Natural killer cell (primary cell): ENCODE measurements around the gene MYL7. TPM values are rescaled to one million over a fixed set of nuclear protein-coding genes. Genes with fewer than 3 reads are reported as not detected.

Experiments
- ATAC-seq, 3 donors: fragments of 150-1000 bp in 2 of 3; fragments of 200-7000 bp in 1 of 3; cut with Tn5 transposase; 1 replicate in 1 of 3; 2 replicates in 2 of 3; pipeline ENCODE4 v1.10.0; 2021; ENCODE audit warnings: mild to moderate bottlenecking in 2 of 3, moderate library complexity in 2 of 3
- DNase-seq, 2 donors: peaks; one replicate each; pipeline versions ENCODE4 v3.0.0 to v3.0.0-alpha.2; 2013 to 2021; ENCODE audit warnings: mixed read lengths in 1 of 2
- H3K27ac ChIP-seq: one replicate; pipeline ENCODE4 v1.5.1; 2013; ENCODE audit warnings: mild to moderate bottlenecking, low read length
- H3K27me3 ChIP-seq: one replicate; pipeline ENCODE4 v1.6.1; 2013; ENCODE audit warnings: low read length; ENCODE audit not compliant: control insufficient read depth, insufficient read depth
- H3K36me3 ChIP-seq: one replicate; pipeline ENCODE4 v1.6.1; 2013; ENCODE audit warnings: low read length; ENCODE audit not compliant: control insufficient read depth, insufficient read depth
- H3K4me1 ChIP-seq: one replicate; pipeline ENCODE4 v1.6.1; 2013; ENCODE audit warnings: low read length; ENCODE audit not compliant: control insufficient read depth, insufficient read depth
- H3K4me3 ChIP-seq: one replicate; pipeline ENCODE4 v1.5.1; 2013; ENCODE audit warnings: low read length
- H3K9me3 ChIP-seq: one replicate; pipeline ENCODE4 v1.6.1; 2013; ENCODE audit warnings: low read length; ENCODE audit not compliant: control insufficient read depth, insufficient read depth
- H3K27ac Mint-ChIP-seq, 2 donors: one replicate each; pipeline ENCODE4 v1.8.0; 2022; ENCODE audit warnings: mild to moderate bottlenecking in 2 of 2, mixed read lengths in 2 of 2, moderate library complexity in 1 of 2
- H3K27me3 Mint-ChIP-seq, 2 donors: one replicate each; pipeline ENCODE4 v1.8.0; 2022; ENCODE audit warnings: low read depth in 2 of 2, mixed read lengths in 2 of 2
- H3K36me3 Mint-ChIP-seq: one replicate; pipeline ENCODE4 v1.8.0; 2022; ENCODE audit warnings: mixed read lengths
- H3K4me1 Mint-ChIP-seq, 2 donors: one replicate each; pipeline ENCODE4 v1.8.0; 2022; ENCODE audit warnings: mixed read lengths in 2 of 2
- H3K4me3 Mint-ChIP-seq: one replicate; pipeline ENCODE4 v1.8.0; 2022; ENCODE audit warnings: mild to moderate bottlenecking, moderate library complexity, mixed read lengths
- H3K9me3 Mint-ChIP-seq, 2 donors: one replicate each; pipeline ENCODE4 v1.8.0; 2022; ENCODE audit warnings: mixed read lengths in 2 of 2
- WGBS: methylation state at CpG from one replicate; pipeline ENCODE4 v1.1.7; 2013; ENCODE audit warnings: missing lambda C conversion rate; ENCODE audit not compliant: insufficient coverage; 5-methylcytosine and 5-hydroxymethylcytosine counted together
- intact Hi-C: fragments of 100-400 bp; cut with micrococcal nuclease; formaldehyde crosslinking; loops from one replicate; pipeline ENCODE4 v1.14.2; 2022
- total RNA-seq, 4 donors: library from RNA; stranded (reverse); fragments of 120-200 nt in 1 of 4; gene quantifications; one replicate each; pipeline versions ENCODE4 v1.2.3 to v1.2.4, GENCODE V29; 2013 to 2022
- TF ChIP-seq, protein P1 (sequence below): fragments of 200-600 bp; IDR thresholded peaks from one replicate; pipeline ENCODE4 v1.8.0; 2022; ENCODE audit warnings: antibody characterized with exemption

MYL7 gene, protein sequence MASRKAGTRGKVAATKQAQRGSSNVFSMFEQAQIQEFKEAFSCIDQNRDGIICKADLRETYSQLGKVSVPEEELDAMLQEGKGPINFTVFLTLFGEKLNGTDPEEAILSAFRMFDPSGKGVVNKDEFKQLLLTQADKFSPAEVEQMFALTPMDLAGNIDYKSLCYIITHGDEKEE
- total RNA-seq = not detected
- not detected for total RNA-seq (2013)

DNA sequence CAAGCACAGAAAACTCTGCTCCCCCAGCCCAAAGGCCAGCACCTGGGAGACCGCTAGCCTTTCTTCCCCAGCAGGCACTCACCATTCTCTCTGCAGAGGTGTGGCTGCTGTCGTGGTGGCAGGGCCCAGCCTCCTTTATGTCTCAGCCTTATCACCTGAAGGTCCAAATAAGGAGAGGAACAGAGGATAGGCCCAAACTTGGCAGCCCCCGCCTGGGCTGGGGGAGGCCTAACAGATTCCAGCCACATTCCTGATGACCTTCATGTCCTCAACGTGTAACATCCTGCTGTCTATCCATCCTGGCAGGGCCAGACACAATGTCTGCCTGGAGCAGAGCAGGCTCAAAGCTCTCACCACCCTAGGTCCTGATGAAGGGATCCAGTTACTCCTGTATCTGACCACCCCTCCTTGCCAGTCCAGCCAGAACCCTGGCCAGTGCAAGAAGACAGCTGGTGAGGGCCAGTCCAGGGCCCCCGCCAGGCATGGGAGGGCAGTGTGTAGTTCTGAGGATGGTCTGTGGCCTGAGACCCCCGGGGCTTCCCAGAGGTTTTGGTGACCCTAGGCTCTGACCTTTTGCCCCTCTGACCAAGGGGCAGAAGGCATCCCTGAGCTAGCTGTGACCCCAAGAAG is at the start of gene MYL7:
Gene MYL7 (minus strand): TSS at position 112 of the 630 bp plus-strand sequence. CDS start 27 bp downstream, at position 85.
- Histone ChIP-seq H3K4me3 (no peak within 1 kb of the TSS), H3K36me3 (no peaks in the 10 kb centered on the region), H3K4me1 (peaks cover 13% of the 10 kb centered on the region), H3K27me3 (peaks cover 10% of the 10 kb centered on the region), H3K27ac (no peak within 1 kb of the TSS), H3K9me3 (no peaks in the 10 kb centered on the region)
- 84% methylated on average over 6 of the region's 6 CpGs for WGBS
- no peaks in the 10 kb centered on the region for H3K9me3 Mint-ChIP-seq
- intact Hi-C loops = no loop called here
- H3K27me3 Mint-ChIP-seq = peaks cover 0 to 9% of the 10 kb centered on the region in 2 donors
- no peak for DNase-seq
- no peaks in the 10 kb centered on the region for H3K36me3 Mint-ChIP-seq
- no peak within 1 kb of the TSS for H3K4me3 Mint-ChIP-seq
- H3K4me1 Mint-ChIP-seq = peaks cover 0 to 6% of the 10 kb centered on the region in 2 donors
- TF ChIP-seq, protein P1, sequence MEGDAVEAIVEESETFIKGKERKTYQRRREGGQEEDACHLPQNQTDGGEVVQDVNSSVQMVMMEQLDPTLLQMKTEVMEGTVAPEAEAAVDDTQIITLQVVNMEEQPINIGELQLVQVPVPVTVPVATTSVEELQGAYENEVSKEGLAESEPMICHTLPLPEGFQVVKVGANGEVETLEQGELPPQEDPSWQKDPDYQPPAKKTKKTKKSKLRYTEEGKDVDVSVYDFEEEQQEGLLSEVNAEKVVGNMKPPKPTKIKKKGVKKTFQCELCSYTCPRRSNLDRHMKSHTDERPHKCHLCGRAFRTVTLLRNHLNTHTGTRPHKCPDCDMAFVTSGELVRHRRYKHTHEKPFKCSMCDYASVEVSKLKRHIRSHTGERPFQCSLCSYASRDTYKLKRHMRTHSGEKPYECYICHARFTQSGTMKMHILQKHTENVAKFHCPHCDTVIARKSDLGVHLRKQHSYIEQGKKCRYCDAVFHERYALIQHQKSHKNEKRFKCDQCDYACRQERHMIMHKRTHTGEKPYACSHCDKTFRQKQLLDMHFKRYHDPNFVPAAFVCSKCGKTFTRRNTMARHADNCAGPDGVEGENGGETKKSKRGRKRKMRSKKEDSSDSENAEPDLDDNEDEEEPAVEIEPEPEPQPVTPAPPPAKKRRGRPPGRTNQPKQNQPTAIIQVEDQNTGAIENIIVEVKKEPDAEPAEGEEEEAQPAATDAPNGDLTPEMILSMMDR = no peak
- ATAC-seq = no peak
- H3K27ac Mint-ChIP-seq = no peak within 1 kb of the TSS

DNA sequence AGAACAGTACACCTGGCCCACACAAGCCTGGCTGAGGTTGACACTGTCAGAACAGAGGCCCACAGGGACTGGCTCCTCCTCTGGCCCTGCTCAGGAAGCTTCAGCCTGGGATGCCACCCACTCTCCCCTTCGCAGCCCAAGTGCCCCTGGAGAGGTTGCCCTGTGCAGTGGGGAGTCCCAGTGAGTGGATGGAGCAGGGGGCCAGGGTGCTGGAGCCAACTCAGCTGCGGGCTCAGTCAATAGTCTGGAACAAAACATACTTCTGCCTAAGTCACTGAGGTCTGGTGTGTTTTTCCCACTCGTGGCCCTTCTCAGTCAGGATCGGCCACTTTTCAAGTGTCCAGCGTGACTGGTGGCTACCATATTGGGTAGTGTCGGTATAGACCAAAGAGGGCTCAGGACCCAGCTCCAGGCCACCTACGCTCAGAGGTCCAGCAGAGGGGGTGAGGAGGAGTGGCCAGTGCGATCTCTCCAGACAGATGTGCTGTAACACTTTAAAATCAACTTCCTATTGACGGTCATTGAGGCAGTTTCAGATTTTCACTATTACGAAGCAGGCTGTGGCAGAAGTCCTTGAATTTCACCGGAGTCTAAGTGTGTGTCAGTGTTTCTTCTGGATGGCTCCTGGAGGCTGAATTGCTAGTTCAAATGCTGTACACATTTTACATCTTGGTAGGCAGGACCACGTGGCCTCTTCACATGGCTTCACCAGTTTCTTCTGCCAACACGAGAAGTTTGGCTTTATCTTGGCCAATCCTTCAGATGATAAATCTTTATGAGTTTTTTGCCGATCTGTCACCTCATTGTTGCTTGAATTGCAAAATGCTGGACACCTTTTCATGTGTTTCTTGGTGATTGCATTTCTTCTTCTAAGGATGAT is 49.1 kb upstream of the MYL7 start:
- H3K9me3 ChIP-seq = no peaks in the 10 kb centered on the region
- Mint-ChIP-seq H3K4me3 (no peak overlapping the region), H3K36me3 (no peaks in the 10 kb centered on the region), H3K27me3 (peaks cover 25 to 37% of the 10 kb centered on the region in 2 donors), H3K27ac (no peak overlapping the region), H3K4me1 (no peaks in the 10 kb centered on the region), H3K9me3 (no peaks in the 10 kb centered on the region)
- DNase-seq = no peak
- H3K36me3 ChIP-seq = no peaks in the 10 kb centered on the region
- H3K4me3 ChIP-seq = no peak overlapping the region
- H3K27ac ChIP-seq = no peak overlapping the region
- TF ChIP-seq, protein P1 = no peak
- intact Hi-C loops = no loop called here
- H3K4me1 ChIP-seq = no peaks in the 10 kb centered on the region
- no peak for ATAC-seq
- WGBS = 86% methylated on average over 14 of the region's 14 CpGs
- peaks cover 3% of the 10 kb centered on the region for H3K27me3 ChIP-seq

DNA sequence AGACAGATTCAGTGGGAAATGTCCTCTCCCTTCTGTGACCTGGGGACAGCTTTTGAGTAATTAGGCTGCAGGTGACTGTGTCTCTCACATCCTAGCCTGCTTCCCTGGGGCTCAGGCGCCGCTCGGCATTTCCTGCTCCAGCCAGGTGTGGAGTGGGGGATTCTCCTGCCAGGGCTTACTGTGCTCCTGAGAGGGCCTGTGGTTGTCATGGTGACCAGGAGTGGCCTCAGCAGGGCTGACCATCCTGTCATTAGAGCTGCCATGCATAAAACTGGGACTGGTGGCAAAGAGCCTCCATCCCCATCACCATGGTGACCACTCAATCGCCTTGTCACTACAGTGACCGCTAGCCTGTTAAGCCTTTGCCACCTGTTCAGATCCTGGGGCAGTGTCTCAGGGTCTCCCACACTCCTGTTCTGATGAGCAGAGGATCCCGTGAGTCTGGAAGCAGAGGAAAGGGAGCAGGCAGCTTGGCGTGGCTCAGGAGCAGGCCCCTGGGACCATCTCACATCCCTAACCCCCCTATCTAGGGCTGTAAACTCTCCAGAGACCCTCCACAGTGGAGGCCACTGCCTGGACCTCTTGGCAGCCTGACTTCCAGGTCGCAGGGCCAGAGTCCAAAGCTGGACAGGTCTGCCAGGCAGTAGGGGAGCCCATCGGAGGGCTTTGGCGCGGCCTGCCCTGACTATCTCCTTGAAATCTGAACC is 48.3 kb upstream of the MYL7 start, which contains the start of gene GCK:
Gene GCK (minus strand): TSS at position 154 of the 707 bp plus-strand sequence. CDS start 486 bp downstream, outside the sequence.
- H3K36me3 Mint-ChIP-seq = no peaks in the 10 kb centered on the region
- H3K4me1 ChIP-seq = no peaks in the 10 kb centered on the region
- TF ChIP-seq, protein P1 = no peak
- no peak within 1 kb of the TSS for H3K4me3 Mint-ChIP-seq
- no peak within 1 kb of the TSS for H3K4me3 ChIP-seq
- no peak for ATAC-seq
- WGBS = 86% methylated on average over 11 of the region's 11 CpGs
- H3K27me3 ChIP-seq = peaks cover 3% of the 10 kb centered on the region
- no peaks in the 10 kb centered on the region for H3K9me3 Mint-ChIP-seq
- DNase-seq = no peak
- no peak within 1 kb of the TSS for H3K27ac Mint-ChIP-seq
- intact Hi-C loops = no loop called here
- no peaks in the 10 kb centered on the region for H3K4me1 Mint-ChIP-seq
- H3K9me3 ChIP-seq = no peaks in the 10 kb centered on the region
- no peak within 1 kb of the TSS for H3K27ac ChIP-seq
- H3K27me3 Mint-ChIP-seq = peaks cover 29 to 35% of the 10 kb centered on the region in 2 donors
- no peaks in the 10 kb centered on the region for H3K36me3 ChIP-seq
